ENCODE data around the gene TRPM2.

TRPM2 gene

GRCh38 chr21:44345495-44345894 is 7.9 kb upstream of the TRPM2 start:
- H3K27ac ChIP-seq, result no peak overlapping the region
- TF ChIP-seq, protein P1, sequence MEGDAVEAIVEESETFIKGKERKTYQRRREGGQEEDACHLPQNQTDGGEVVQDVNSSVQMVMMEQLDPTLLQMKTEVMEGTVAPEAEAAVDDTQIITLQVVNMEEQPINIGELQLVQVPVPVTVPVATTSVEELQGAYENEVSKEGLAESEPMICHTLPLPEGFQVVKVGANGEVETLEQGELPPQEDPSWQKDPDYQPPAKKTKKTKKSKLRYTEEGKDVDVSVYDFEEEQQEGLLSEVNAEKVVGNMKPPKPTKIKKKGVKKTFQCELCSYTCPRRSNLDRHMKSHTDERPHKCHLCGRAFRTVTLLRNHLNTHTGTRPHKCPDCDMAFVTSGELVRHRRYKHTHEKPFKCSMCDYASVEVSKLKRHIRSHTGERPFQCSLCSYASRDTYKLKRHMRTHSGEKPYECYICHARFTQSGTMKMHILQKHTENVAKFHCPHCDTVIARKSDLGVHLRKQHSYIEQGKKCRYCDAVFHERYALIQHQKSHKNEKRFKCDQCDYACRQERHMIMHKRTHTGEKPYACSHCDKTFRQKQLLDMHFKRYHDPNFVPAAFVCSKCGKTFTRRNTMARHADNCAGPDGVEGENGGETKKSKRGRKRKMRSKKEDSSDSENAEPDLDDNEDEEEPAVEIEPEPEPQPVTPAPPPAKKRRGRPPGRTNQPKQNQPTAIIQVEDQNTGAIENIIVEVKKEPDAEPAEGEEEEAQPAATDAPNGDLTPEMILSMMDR (IDR thresholded peaks at IDR 0.05), result no peak
- no peak for TF ChIP-seq ZFX (IDR thresholded peaks at IDR 0.05; ENCODE audit: borderline replicate concordance)

GRCh38 chr21:44347911-44348451 is 5.4 kb upstream of the TRPM2 start:
- TF ChIP-seq, protein P1 (IDR thresholded peaks at IDR 0.05), result no peak
- no peak for TF ChIP-seq ZFX (IDR thresholded peaks at IDR 0.05; ENCODE audit: borderline replicate concordance)
- no peak overlapping the region for H3K27ac ChIP-seq

DNA sequence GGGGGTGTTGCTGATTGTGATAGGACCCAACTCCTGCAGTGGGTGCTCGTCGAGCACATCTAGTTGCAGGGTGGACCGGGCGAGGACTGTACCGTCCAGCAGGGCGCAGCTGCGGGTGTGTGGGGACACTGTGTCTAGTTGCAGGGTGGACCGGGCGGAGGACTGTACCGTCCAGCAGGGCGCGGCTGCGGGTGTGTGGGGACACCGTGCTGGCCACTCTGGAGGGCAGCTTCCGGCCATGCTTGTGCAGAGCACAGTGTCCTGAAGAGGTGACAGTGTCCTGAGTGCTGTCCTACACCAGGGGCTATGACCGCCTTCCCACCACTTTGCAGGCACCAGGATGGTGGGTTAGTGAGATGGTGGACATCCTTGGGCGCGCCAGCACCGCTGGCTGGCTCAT is 4.6 kb upstream of the TRPM2 start:
- H3K27ac ChIP-seq, result no peak overlapping the region
- TF ChIP-seq ZFX (IDR thresholded peaks at IDR 0.05; ENCODE audit: borderline replicate concordance), result no peak
- TF ChIP-seq, protein P1 (IDR thresholded peaks at IDR 0.05), result no peak

DNA sequence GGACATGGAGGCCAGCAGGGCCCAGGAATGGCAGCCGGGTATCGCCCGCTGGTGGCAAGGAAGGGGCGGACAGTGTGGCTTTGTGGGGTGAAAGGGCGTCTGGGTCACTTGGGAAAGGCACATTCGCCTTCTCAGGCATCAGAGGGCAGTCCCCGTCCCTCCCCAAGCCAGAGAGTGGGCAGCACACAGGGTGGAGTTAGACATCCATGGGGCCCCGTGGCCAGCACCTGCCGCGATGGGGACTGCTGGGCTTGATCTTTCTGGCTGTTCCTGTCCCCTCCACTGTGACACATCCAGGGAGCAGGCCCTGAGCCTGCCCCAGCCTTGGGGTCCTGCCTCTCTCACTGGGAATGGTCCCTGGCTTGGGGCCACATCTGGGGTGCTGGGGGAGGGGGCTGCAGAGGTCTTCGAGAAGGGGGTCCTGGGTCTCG is 4.0 kb upstream of the TRPM2 start:
- no peak overlapping the region for H3K27ac ChIP-seq
- TF ChIP-seq, protein P1 (IDR thresholded peaks at IDR 0.05), result no peak
- no peak for TF ChIP-seq ZFX (IDR thresholded peaks at IDR 0.05; ENCODE audit: borderline replicate concordance)

GRCh38 chr21:44349847-44350772 is 3.3 kb upstream of the TRPM2 start:
- no peak for TF ChIP-seq ZFX (IDR thresholded peaks at IDR 0.05; ENCODE audit: borderline replicate concordance)
- TF ChIP-seq, protein P1 (IDR thresholded peaks at IDR 0.05), result no peak
- H3K27ac ChIP-seq, result no peak overlapping the region

DNA sequence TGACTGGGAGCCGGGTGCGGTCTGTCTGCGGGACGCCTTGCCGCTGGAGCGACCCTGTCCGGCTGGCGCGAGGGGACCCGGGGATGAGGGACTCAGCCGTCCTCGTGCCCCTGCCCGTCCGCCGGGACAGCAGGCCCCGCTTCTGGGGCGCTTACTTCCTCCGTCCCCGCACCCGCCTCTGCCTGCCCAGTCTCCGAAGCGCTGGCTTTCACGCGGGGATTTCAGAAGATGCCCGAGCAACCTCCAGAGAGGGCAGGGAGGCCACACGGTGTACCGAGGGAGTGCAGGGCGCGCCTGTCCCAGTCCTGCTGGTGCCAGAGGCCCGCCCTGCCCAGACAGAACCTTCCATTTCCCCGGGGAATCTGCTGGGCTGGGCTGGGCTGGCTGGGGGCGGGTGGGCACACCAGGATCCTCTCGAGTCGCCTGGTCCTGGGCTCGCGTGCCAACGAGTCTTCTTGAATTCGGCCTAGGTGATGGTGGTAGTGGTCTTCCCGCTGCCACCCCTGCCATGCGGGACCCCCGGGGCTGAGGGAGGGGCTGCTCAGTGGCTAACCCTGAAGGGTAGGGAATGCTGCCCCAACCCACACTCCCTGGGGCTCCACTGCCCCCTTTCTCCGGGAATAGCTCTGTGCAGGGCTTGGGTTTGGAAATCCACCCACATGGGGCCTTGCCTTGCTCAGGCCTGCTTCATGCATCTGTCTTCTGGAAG is 2.5 kb upstream of the TRPM2 start:
- no peak overlapping the region for H3K27ac ChIP-seq
- TF ChIP-seq, protein P1 (IDR thresholded peaks at IDR 0.05), result no peak
- TF ChIP-seq ZFX (IDR thresholded peaks at IDR 0.05; ENCODE audit: borderline replicate concordance), result no peak
